ENCODE data around the gene GRAMD2A. TPM values are rescaled to one million over a fixed set of nuclear protein-coding genes. Genes with fewer than 3 reads are reported as not detected.
A peak's percentile ranks its signal among the peaks of the same experiment; 100 is the strongest.

Gene GRAMD2A
- polyA plus RNA-seq, 3 donors = not detected

DNA sequence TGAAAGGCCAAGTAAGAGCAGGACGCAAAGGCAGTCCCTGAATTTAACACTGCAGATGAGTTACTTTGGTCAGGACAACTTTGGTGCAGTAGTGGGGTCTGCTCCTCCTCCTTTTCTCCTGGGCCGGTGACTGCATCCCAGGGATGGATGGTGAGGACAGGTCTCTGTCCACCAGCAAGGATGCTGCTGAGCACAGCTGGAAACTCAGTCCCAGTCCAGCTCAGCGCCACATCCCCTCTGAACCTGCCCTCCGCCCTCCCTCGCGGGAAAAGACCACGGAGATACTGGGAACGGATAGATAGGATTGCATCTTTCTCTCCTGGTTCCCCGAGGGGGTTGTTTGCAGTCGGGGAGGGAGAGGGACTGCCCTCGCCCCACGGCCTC lies 13.8 kb downstream of the GRAMD2A start:
- H3K27me3 Mint-ChIP-seq (ENCODE audit: low read depth in 3 of 3) = peaks cover 27 to 39% (median 32%) of the 10 kb centered on the region in 3 donors
- H3K36me3 Mint-ChIP-seq = no peaks in the 10 kb centered on the region
- WGBS (ENCODE audit: insufficient coverage) = 76% methylated on average over 4 of the region's 12 CpGs
- no peak for DNase-seq
- H3K4me2 ChIP-seq (replicated peaks; ENCODE audit: extremely low read depth, low read length, poor library complexity, severe bottlenecking) = no peak overlapping the region
- intact Hi-C loops (cut with micrococcal nuclease) = no loop called here
- H3K36me3 ChIP-seq (replicated peaks in 1 of 2; ENCODE audit: control insufficient read depth in 1 of 2, insufficient read depth in 2 of 2, low read length in 2 of 2) = no peaks in the 10 kb centered on the region
- TF ChIP-seq, protein P1, sequence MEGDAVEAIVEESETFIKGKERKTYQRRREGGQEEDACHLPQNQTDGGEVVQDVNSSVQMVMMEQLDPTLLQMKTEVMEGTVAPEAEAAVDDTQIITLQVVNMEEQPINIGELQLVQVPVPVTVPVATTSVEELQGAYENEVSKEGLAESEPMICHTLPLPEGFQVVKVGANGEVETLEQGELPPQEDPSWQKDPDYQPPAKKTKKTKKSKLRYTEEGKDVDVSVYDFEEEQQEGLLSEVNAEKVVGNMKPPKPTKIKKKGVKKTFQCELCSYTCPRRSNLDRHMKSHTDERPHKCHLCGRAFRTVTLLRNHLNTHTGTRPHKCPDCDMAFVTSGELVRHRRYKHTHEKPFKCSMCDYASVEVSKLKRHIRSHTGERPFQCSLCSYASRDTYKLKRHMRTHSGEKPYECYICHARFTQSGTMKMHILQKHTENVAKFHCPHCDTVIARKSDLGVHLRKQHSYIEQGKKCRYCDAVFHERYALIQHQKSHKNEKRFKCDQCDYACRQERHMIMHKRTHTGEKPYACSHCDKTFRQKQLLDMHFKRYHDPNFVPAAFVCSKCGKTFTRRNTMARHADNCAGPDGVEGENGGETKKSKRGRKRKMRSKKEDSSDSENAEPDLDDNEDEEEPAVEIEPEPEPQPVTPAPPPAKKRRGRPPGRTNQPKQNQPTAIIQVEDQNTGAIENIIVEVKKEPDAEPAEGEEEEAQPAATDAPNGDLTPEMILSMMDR (IDR thresholded peaks at IDR 0.05) = no peak
- no peaks in the 10 kb centered on the region for H3K79me2 ChIP-seq (ENCODE audit: insufficient read depth, low read length)
- H3K9me3 ChIP-seq (replicated peaks in 1 of 2; ENCODE audit: control insufficient read depth in 1 of 2, insufficient read depth in 1 of 2, low read length in 2 of 2) = peaks cover 0 to 9% of the 10 kb centered on the region in 2 donors
- H3K4me3 Mint-ChIP-seq = peak overlapping the region in 1 of 2 donors; percentile 60
- H3K27ac Mint-ChIP-seq = no peak overlapping the region
- H4K20me1 ChIP-seq (ENCODE audit: insufficient read depth, low read length) = no peaks in the 10 kb centered on the region
- peaks cover 0 to 7% (median 0%) of the 10 kb centered on the region in 7 donors for H3K9me3 Mint-ChIP-seq
- no peak overlapping the region for H3K4me3 ChIP-seq (replicated peaks in 1 of 3; ENCODE audit: low read depth in 2 of 3, low read length in 3 of 3)
- H2AFZ ChIP-seq (ENCODE audit: insufficient read depth, low read depth, low read length, poor library complexity, severe bottlenecking) = no peak overlapping the region
- H3K4me1 ChIP-seq (ENCODE audit: control insufficient read depth in 1 of 2, insufficient read depth in 2 of 2, low read length in 2 of 2) = no peaks in the 10 kb centered on the region
- peaks cover 3% of the 10 kb centered on the region for H3K4me1 Mint-ChIP-seq
- peaks cover 13 to 31% of the 10 kb centered on the region in 2 donors for H3K27me3 ChIP-seq (ENCODE audit: control insufficient read depth in 2 of 2, insufficient read depth in 2 of 2, low read length in 2 of 2)
- H3K27ac ChIP-seq (ENCODE audit: low read depth in 1 of 2, low read length in 2 of 2) = no peak overlapping the region
- no peak overlapping the region for H3K9ac ChIP-seq (ENCODE audit: insufficient read depth, low read length, poor library complexity, severe bottlenecking)

DNA sequence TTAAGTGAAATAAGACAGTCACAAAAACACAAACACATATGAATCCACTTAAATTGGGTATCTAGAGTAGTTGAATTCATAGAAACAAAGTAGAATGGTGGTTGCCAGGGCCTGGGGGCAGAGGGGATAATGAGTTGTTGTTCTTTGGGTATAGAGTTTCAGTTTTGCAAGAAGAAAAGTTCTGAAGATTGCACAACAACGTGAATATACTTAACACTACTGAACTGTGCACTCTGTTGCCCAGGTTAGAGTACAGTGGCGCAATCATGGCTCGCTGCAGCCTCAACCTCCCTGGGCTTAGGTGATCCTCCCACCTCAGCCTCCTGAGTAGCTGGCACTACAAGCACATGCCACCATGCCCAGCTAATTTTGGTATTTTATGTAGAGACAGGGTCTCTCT lies 14.9 kb downstream of the GRAMD2A start:
- Mint-ChIP-seq H3K4me1 (peaks cover 3% of the 10 kb centered on the region), H3K27me3 (ENCODE audit: low read depth in 3 of 3) (peaks cover 23 to 35% (median 32%) of the 10 kb centered on the region in 3 donors)

More for the DNA sequence above, 14.9 kb downstream of the GRAMD2A start:
- TF ChIP-seq, protein P1 (IDR thresholded peaks at IDR 0.05) = no peak
- Histone ChIP-seq H3K27me3 (ENCODE audit: control insufficient read depth in 2 of 2, insufficient read depth in 2 of 2, low read length in 2 of 2) (peaks cover 13 to 28% of the 10 kb centered on the region in 2 donors), H3K9me3 (replicated peaks in 1 of 2; ENCODE audit: control insufficient read depth in 1 of 2, insufficient read depth in 1 of 2, low read length in 2 of 2) (peaks cover 0 to 9% of the 10 kb centered on the region in 2 donors), H2AFZ (ENCODE audit: insufficient read depth, low read depth, low read length, poor library complexity, severe bottlenecking) (no peak overlapping the region), H3K4me1 (ENCODE audit: control insufficient read depth in 1 of 2, insufficient read depth in 2 of 2, low read length in 2 of 2) (no peaks in the 10 kb centered on the region), H3K9ac (ENCODE audit: insufficient read depth, low read length, poor library complexity, severe bottlenecking) (no peak overlapping the region), H3K4me2 (replicated peaks; ENCODE audit: extremely low read depth, low read length, poor library complexity, severe bottlenecking) (no peak overlapping the region), H3K4me3 (replicated peaks in 1 of 3; ENCODE audit: low read depth in 2 of 3, low read length in 3 of 3) (no peak overlapping the region), H3K27ac (ENCODE audit: low read depth in 1 of 2, low read length in 2 of 2) (no peak overlapping the region), H3K36me3 (replicated peaks in 1 of 2; ENCODE audit: control insufficient read depth in 1 of 2, insufficient read depth in 2 of 2, low read length in 2 of 2) (no peaks in the 10 kb centered on the region), H3K79me2 (ENCODE audit: insufficient read depth, low read length) (no peaks in the 10 kb centered on the region), H4K20me1 (ENCODE audit: insufficient read depth, low read length) (no peaks in the 10 kb centered on the region)
- no peaks in the 10 kb centered on the region for H3K36me3 Mint-ChIP-seq
- 50% methylated on average over 2 of the region's 3 CpGs for WGBS (ENCODE audit: insufficient coverage)
- peaks cover 0 to 7% (median 0%) of the 10 kb centered on the region in 7 donors for H3K9me3 Mint-ChIP-seq
- intact Hi-C loops (cut with micrococcal nuclease) = no loop called here
- H3K27ac Mint-ChIP-seq = no peak overlapping the region
- no peak for DNase-seq
- peak overlapping the region in 1 of 2 donors; percentile 4 for H3K4me3 Mint-ChIP-seq
